Transverse colon (tissue), 4 donors: ENCODE measurements around the gene FITM1. TPM values are rescaled to one million over a fixed set of nuclear protein-coding genes. Genes with fewer than 3 reads are reported as not detected.

Experiments
- DNase-seq: peaks from one replicate; pipeline ENCODE4 v3.0.0-alpha.2; 2019
- H3K27ac ChIP-seq, 4 donors: fragments of 200-600 bp; sonication (generic); 2 replicates each; pipeline ENCODE4 v1.5.1; 2016 to 2018; ENCODE audit warnings: inconsistent platforms in 4 of 4
- H3K27me3 ChIP-seq: fragments of 200-600 bp; sonication (generic); 2 replicates; pipeline ENCODE4 v1.5.1; 2017; ENCODE audit warnings: inconsistent platforms
- H3K36me3 ChIP-seq, 4 donors: fragments of 200-600 bp; sonication (generic); 2 replicates each; pipeline ENCODE4 v1.5.1; 2017 to 2019; ENCODE audit warnings: inconsistent platforms in 4 of 4
- H3K4me1 ChIP-seq, 4 donors: fragments of 200-600 bp; sonication (generic); 2 replicates each; pipeline ENCODE4 v1.5.1; 2017 to 2020; ENCODE audit warnings: inconsistent platforms in 4 of 4
- H3K4me3 ChIP-seq, 4 donors: fragments of 200-600 bp; sonication (generic); 1 replicate in 1 of 4; 2 replicates in 3 of 4; pipeline versions ENCODE4 v1.5.1 to v1.6.1; 2017 to 2019; ENCODE audit warnings: inconsistent platforms in 4 of 4
- H3K9me3 ChIP-seq, 2 donors: fragments of 200-600 bp; sonication (generic); 2 replicates each; pipeline ENCODE4 v1.5.1; 2017 to 2019; ENCODE audit warnings: inconsistent platforms in 2 of 2
- CTCF ChIP-seq, 5 experiments: fragments of 200-600 bp in 3 of 5; fragments of 450-650 bp in 2 of 5; sonication (generic) in 3 of 5; IDR thresholded peaks; 1 replicate in 2 of 5; 2 replicates in 3 of 5; pipeline ENCODE4 v1.5.1; 2016 to 2017; ENCODE audit warnings: antibody characterized with exemption in 5 of 5, inconsistent platforms in 3 of 5, mild to moderate bottlenecking in 2 of 5, moderate library complexity in 1 of 5
- EP300 ChIP-seq: sonication (generic); formaldehyde crosslinking; IDR thresholded peaks from one replicate; pipeline ENCODE4 v1.6.1; 2017; ENCODE audit warnings: antibody characterized with exemption, low read depth
- POLR2A ChIP-seq: fragments of 450-650 bp; IDR thresholded peaks from one replicate; pipeline ENCODE4 v1.6.1; 2016; ENCODE audit warnings: antibody characterized with exemption, mild to moderate bottlenecking, moderate library complexity
- POLR2AphosphoS5 ChIP-seq, 3 donors: sonication (generic); formaldehyde crosslinking; IDR thresholded peaks; one replicate each; pipeline ENCODE4 v1.6.1; 2016; ENCODE audit warnings: antibody characterized with exemption in 3 of 3
- WGBS, 2 donors: methylation state at CpG; one replicate each; pipeline ENCODE4 v1.1.5; 2018; ENCODE audit warnings: low coverage in 1 of 2; 5-methylcytosine and 5-hydroxymethylcytosine counted together
- in situ Hi-C, 4 donors: fragments of 200-750 bp; cut with MboI; loops; one replicate each; pipeline versions ENCODE4 v1.15.0 to v1.15.1; 2017; ENCODE audit warnings: low sequenced_read_pairs in 3 of 4, low pct_ligation_motif_present in 1 of 4, low pct_unique_long_range_greater_than_20kb in 1 of 4
- intact Hi-C: fragments of 100-400 bp; cut with DNase I; formaldehyde crosslinking; loops from one replicate; pipeline ENCODE4 v1.15.1; 2023; ENCODE audit warnings: low total_unique reads
- total RNA-seq, 4 donors: library from RNA; depleted of rRNA; stranded (reverse); fragments of >200 nt; gene quantifications; one replicate each; pipeline ENCODE4 v1.1.0, GENCODE V29; 2016

Gene FITM1
- total RNA-seq, 4 donors from 2014 or later, result 1.4 to 1.6 TPM; not detected in 2

GRCh38 chr14:24150061-24150460 is 19.6 kb downstream of the FITM1 start:
- Histone ChIP-seq H3K4me3 (no peak overlapping the region), H3K9me3 (no peaks in the 10 kb centered on the region), H3K4me1 (peaks cover 12 to 24% (median 20%) of the 10 kb centered on the region in 4 donors), H3K27me3 (no peaks in the 10 kb centered on the region), H3K36me3 (peaks cover 0 to 34% (median 14%) of the 10 kb centered on the region in 4 donors), H3K27ac (no peak overlapping the region)
- intact Hi-C loops (loop anchor here (10.0 kb wide), 1 partner anchor 45 kb away; no protein-coding TSS in a partner anchor), in situ Hi-C loops (no loop called here)
- no peak for DNase-seq
- TF ChIP-seq CTCF (IDR thresholded peaks at IDR 0.05), result no peak
- TF ChIP-seq EP300, result no peak
- no peak for TF ChIP-seq POLR2A
- no peak for TF ChIP-seq POLR2AphosphoS5 (IDR thresholded peaks at IDR 0.05)
- 80 to 91% methylated on average over 1 to 9 of the region's 9 CpGs for WGBS, 2 donors

- WGBS, 2 donors, result 94% methylated on average over 9 of the region's 9 CpGs; no CpG with 5 or more reads in 1 of the 2 donors
- in situ Hi-C loops (no loop called here), intact Hi-C loops (loop anchor here (10.0 kb wide), 1 partner anchor 46 kb away; no protein-coding TSS in a partner anchor)
- TF ChIP-seq CTCF (IDR thresholded peaks at IDR 0.05) (no peak), EP300 (no peak), POLR2A (no peak), POLR2AphosphoS5 (IDR thresholded peaks at IDR 0.05) (no peak)
- Histone ChIP-seq H3K27ac (no peak overlapping the region), H3K27me3 (no peaks in the 10 kb centered on the region), H3K36me3 (peaks cover 0 to 39% (median 18%) of the 10 kb centered on the region in 4 donors), H3K4me1 (peaks cover 8 to 19% (median 15%) of the 10 kb centered on the region in 4 donors), H3K4me3 (no peak overlapping the region), H3K9me3 (no peaks in the 10 kb centered on the region)
- no peak for DNase-seq
Measured at GRCh38 chr14:24150567-24150966, 20.1 kb downstream of the FITM1 start.

GRCh38 chr14:24150993-24151392 is 20.5 kb downstream of the FITM1 start:
- intact Hi-C loops, result loop anchor here (10.0 kb wide), 1 partner anchor 46 kb away; no protein-coding TSS in a partner anchor
- DNase-seq, result no peak
- H3K4me3 ChIP-seq, result no peak overlapping the region
- no peak overlapping the region for H3K27ac ChIP-seq
- TF ChIP-seq POLR2A (no peak), POLR2AphosphoS5 (IDR thresholded peaks at IDR 0.05) (no peak), EP300 (no peak), CTCF (IDR thresholded peaks at IDR 0.05) (no peak)
- WGBS, 2 donors, result 88 to 89% methylated on average over 3 to 9 of the region's 9 CpGs
- peaks cover 4 to 15% (median 11%) of the 10 kb centered on the region in 4 donors for H3K4me1 ChIP-seq
- no peaks in the 10 kb centered on the region for H3K27me3 ChIP-seq
- no peaks in the 10 kb centered on the region for H3K9me3 ChIP-seq
- H3K36me3 ChIP-seq, result peaks cover 0 to 44% (median 20%) of the 10 kb centered on the region in 4 donors
- in situ Hi-C loops, result no loop called here

GRCh38 chr14:24151404-24152080 is 21.1 kb downstream of the FITM1 start:
- Histone ChIP-seq H3K4me3 (no peak overlapping the region), H3K9me3 (no peaks in the 10 kb centered on the region), H3K4me1 (peaks cover 4 to 13% (median 11%) of the 10 kb centered on the region in 4 donors), H3K27ac (no peak overlapping the region), H3K27me3 (no peaks in the 10 kb centered on the region), H3K36me3 (peaks cover 0 to 49% (median 23%) of the 10 kb centered on the region in 4 donors)
- no peak for DNase-seq
- TF ChIP-seq POLR2A (no peak), EP300 (no peak), POLR2AphosphoS5 (IDR thresholded peaks at IDR 0.05) (no peak), CTCF (IDR thresholded peaks at IDR 0.05) (no peak)
- in situ Hi-C loops (no loop called here), intact Hi-C loops (loop anchor here (10.0 kb wide), 1 partner anchor 47 kb away; no protein-coding TSS in a partner anchor)
- 90 to 92% methylated on average over 2 to 16 of the region's 16 CpGs for WGBS, 2 donors
